HL-60 (cell line): ENCODE measurements around the gene DEPDC4.
"Not testable (repeated sequence)": the region's sequence is repeated elsewhere in the genome, so short reads cannot be mapped to it uniquely, and the experiment has no call there.

ENCODE experiments used
- DNase-seq, 2 experiments: peaks; one replicate each; pipeline ENCODE4 v3.0.0-alpha.2; 2010 to 2020; ENCODE audit warnings: low read depth in 1 of 2, low spot score in 1 of 2
- H3K27ac ChIP-seq: fragments of 250-450 bp; sonication (Bioruptor Pico); replicated peaks from 2 replicates; pipeline ENCODE4 v1.5.1; 2020; ENCODE audit warnings: mild to moderate bottlenecking, moderate library complexity
- H3K27me3 ChIP-seq: fragments of 250-450 bp; sonication (Bioruptor Pico); 2 replicates; pipeline ENCODE4 v1.5.1; 2021; ENCODE audit warnings: mild to moderate bottlenecking, moderate library complexity; ENCODE audit not compliant: insufficient read depth, poor library complexity, severe bottlenecking
- H3K4me3 ChIP-seq: replicated peaks from 2 replicates; pipeline ENCODE4 v1.5.1; 2011; ENCODE audit warnings: mild to moderate bottlenecking, control low read depth, low read length; ENCODE audit not compliant: insufficient read depth
- GABPA ChIP-seq: IDR thresholded peaks from 2 replicates; pipeline ENCODE4 v1.6.1; 2012; ENCODE audit warnings: low read depth
- POLR2AphosphoS5 ChIP-seq: IDR thresholded peaks from 2 replicates; pipeline ENCODE4 v1.6.1; 2012; ENCODE audit warnings: low read depth
- SPI1 ChIP-seq: IDR thresholded peaks from 2 replicates; pipeline ENCODE4 v1.6.1; 2012; ENCODE audit warnings: low read depth, mild to moderate bottlenecking, borderline replicate concordance
- TF ChIP-seq, protein P1 (sequence below): IDR thresholded peaks from 2 replicates; pipeline ENCODE4 v1.6.1; 2012; ENCODE audit warnings: low read depth; ENCODE audit not compliant: insufficient replicate concordance
- TF ChIP-seq, protein P2 (sequence below): IDR thresholded peaks from one replicate; pipeline ENCODE4 v1.5.1; 2011; ENCODE audit warnings: low read length, control low read depth, inconsistent platforms; ENCODE audit not compliant: insufficient read depth

Gene DEPDC4

DNA sequence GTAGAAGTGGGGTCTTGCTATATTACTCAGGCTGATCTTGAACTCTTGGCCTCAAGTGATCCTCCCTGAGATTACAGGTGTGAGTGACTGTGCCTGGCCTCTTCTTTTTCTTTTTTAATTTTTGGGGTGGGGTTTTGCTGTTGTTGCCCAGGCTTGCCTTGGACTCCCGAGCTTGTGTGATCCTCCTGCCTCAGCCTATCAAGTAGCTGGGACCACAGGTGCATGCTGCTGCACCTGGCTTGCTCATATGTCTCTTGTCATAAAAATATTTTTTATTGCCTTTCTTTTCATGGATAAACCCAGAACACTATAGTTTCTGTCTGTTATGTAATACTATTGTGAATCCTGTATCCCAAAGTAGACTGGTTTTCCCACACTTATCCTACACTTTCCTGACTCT, 26.1 kb upstream of the DEPDC4 start:
- TF ChIP-seq, protein P1, sequence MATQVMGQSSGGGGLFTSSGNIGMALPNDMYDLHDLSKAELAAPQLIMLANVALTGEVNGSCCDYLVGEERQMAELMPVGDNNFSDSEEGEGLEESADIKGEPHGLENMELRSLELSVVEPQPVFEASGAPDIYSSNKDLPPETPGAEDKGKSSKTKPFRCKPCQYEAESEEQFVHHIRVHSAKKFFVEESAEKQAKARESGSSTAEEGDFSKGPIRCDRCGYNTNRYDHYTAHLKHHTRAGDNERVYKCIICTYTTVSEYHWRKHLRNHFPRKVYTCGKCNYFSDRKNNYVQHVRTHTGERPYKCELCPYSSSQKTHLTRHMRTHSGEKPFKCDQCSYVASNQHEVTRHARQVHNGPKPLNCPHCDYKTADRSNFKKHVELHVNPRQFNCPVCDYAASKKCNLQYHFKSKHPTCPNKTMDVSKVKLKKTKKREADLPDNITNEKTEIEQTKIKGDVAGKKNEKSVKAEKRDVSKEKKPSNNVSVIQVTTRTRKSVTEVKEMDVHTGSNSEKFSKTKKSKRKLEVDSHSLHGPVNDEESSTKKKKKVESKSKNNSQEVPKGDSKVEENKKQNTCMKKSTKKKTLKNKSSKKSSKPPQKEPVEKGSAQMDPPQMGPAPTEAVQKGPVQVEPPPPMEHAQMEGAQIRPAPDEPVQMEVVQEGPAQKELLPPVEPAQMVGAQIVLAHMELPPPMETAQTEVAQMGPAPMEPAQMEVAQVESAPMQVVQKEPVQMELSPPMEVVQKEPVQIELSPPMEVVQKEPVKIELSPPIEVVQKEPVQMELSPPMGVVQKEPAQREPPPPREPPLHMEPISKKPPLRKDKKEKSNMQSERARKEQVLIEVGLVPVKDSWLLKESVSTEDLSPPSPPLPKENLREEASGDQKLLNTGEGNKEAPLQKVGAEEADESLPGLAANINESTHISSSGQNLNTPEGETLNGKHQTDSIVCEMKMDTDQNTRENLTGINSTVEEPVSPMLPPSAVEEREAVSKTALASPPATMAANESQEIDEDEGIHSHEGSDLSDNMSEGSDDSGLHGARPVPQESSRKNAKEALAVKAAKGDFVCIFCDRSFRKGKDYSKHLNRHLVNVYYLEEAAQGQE: no peak
- TF ChIP-seq, protein P2, sequence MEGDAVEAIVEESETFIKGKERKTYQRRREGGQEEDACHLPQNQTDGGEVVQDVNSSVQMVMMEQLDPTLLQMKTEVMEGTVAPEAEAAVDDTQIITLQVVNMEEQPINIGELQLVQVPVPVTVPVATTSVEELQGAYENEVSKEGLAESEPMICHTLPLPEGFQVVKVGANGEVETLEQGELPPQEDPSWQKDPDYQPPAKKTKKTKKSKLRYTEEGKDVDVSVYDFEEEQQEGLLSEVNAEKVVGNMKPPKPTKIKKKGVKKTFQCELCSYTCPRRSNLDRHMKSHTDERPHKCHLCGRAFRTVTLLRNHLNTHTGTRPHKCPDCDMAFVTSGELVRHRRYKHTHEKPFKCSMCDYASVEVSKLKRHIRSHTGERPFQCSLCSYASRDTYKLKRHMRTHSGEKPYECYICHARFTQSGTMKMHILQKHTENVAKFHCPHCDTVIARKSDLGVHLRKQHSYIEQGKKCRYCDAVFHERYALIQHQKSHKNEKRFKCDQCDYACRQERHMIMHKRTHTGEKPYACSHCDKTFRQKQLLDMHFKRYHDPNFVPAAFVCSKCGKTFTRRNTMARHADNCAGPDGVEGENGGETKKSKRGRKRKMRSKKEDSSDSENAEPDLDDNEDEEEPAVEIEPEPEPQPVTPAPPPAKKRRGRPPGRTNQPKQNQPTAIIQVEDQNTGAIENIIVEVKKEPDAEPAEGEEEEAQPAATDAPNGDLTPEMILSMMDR: no peak
- TF ChIP-seq GABPA: no peak
- no peak for TF ChIP-seq POLR2AphosphoS5
- TF ChIP-seq SPI1: no peak
- no peak for DNase-seq
- Histone ChIP-seq H3K27me3 (no peaks in the 10 kb centered on the region), H3K4me3 (no peak overlapping the region), H3K27ac (no peak overlapping the region)

DNA sequence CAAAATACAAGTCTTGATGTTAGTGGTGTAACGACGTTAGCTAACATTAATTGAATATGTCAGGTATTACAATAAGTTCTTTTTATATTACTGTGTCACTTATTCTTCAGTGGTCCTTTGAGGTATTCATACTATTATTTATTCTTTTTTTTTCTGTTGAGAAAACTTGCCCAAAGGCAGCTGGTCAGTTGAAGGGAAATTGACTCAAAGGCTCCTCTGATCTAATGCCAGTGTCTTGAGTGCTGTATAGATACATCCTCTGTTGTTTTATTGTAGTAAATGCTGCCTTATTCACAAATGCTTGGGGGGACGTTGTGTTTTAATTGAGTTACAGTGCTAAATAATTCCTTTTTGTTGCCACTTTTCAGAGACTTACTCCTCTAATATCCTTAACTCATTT, 23.1 kb upstream of the DEPDC4 start:
- Histone ChIP-seq H3K27me3 (no peaks in the 10 kb centered on the region), H3K4me3 (no peak overlapping the region), H3K27ac (no peak overlapping the region)
- no peak for DNase-seq
- TF ChIP-seq, protein P1: no peak
- TF ChIP-seq POLR2AphosphoS5 (no peak), SPI1 (no peak), GABPA (no peak)
- TF ChIP-seq, protein P2: no peak

DNA sequence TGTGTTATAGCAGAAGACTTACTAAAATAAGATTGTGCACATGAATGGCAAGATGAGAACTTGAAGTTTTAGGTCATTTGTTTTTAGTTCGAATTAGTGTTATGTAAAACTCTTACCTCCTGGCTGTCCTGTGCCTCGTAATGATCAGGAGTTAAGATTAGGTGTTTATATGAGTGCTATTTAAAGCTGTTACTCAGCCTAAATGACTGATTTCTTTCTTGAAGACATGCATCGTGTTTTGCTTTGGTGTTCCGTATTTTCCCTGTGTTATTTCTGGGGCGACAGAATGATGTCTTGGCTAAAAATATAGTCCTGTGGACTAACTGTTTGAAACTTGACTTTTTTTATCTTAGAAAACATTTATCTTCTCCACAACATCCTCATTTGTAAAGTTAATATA, 22.2 kb upstream of the DEPDC4 start:
- no peaks in the 10 kb centered on the region for H3K27me3 ChIP-seq
- no peak overlapping the region for H3K4me3 ChIP-seq
- TF ChIP-seq, protein P2: no peak
- no peak for TF ChIP-seq GABPA
- H3K27ac ChIP-seq: no peak overlapping the region
- DNase-seq: no peak

DNA sequence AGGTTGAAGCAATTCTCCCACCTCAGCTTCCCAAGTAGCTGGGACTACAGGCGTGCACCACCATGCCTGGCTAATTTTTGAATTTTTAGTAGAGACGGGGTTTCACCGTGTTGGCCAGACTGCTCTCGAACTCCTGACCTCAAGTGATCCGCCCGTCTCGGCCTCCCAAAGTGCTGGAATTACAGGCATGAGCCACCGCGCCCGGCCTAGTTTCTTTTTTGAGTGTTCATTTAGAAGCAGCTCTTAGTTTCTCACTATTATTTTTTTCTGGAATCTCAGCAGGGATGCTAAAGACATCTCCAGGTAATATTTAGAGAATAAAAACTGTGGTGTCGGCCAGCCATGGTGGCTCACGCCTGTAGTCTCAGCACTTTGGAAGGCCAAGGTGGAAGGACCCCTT, 17.7 kb upstream of the DEPDC4 start:
- not testable (repeated sequence) for DNase-seq, H3K4me3 ChIP-seq, H3K27ac ChIP-seq, H3K27me3 ChIP-seq
